ENCODE results near the gene BNC2. TPM values are rescaled to one million over a fixed set of nuclear protein-coding genes. Genes with fewer than 3 reads are reported as not detected.

Gene BNC2
- total and polyA plus RNA-seq, 4 donors: 3.1 to 51.2 (median 16.9) TPM

DNA sequence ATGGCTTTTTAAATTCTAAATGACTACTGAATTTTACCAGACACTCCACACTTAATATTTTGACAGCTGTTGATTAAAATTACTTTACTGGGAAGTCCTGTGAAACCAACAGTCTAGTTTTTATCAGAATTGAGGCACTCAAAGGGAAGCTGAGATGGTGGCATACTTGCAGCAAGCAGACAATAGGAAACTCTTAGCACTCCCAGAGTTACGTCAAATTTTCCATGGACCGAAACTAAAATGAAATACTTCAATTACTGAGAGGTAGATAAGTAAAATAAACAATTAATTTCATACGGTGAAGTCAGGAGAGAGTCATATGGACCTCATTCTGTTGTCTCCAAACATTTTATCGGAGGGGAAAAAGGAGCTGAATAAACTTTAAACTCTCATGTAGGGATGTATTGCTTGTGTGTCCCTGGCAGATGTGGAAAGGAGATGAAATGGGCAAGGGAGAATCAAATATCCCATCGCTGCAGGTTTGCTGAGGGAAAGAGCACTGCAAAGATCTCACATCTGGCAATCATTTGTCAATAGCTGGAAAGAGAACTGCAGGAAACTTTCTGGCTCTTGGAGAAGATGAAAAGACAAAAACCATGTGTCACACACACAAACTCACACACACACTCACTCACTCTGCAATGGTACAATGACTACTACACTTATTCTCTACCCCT lies 189.4 kb downstream of the BNC2 start:
- Histone ChIP-seq H3K36me3 (ENCODE audit: control insufficient read depth, insufficient read depth, low read length) (no peaks in the 10 kb centered on the region), H3K27me3 (ENCODE audit: control insufficient read depth, insufficient read depth, low read length) (no peaks in the 10 kb centered on the region), H3K27ac (ENCODE audit: low read depth, low read length) (peak overlapping the region; percentile 37), H3K9me3 (ENCODE audit: control insufficient read depth, insufficient read depth, low read length) (no peaks in the 10 kb centered on the region), H3K4me3 (ENCODE audit: low read depth, low read length) (no peak overlapping the region), H3K4me1 (ENCODE audit: control insufficient read depth, insufficient read depth, low read length) (no peaks in the 10 kb centered on the region)
- 78% methylated on average over 3 of the region's 5 CpGs for WGBS (ENCODE audit: insufficient coverage)
- peak in 2 of 6 donors; percentile 16 to 46 for DNase-seq (ENCODE audit: low read depth in 4 of 6, low spot score in 6 of 6)

DNA sequence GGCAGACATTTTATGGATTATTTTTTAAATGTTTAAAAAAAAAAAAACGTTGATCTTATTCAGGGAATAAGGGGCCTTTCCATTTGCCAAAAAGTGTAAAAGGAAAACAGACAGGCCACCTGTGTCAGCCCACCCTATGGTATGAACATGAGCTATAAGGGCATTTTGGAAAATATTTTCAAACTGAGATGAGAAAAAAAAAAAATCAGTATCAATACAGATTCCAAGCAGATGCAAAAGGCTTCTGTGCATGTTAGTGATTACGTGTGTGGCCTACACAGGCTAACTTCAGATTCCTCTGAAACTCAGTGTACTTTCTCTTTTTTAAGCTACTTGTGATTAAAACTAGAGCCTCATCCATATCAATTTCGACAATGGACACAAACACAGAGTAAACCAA lies 189.9 kb downstream of the BNC2 start:
- Histone ChIP-seq H3K9me3 (ENCODE audit: control insufficient read depth, insufficient read depth, low read length) (no peaks in the 10 kb centered on the region), H3K27ac (ENCODE audit: low read depth, low read length) (peak overlapping the region; percentile 37), H3K4me1 (ENCODE audit: control insufficient read depth, insufficient read depth, low read length) (no peaks in the 10 kb centered on the region), H3K4me3 (ENCODE audit: low read depth, low read length) (no peak overlapping the region), H3K36me3 (ENCODE audit: control insufficient read depth, insufficient read depth, low read length) (no peaks in the 10 kb centered on the region), H3K27me3 (ENCODE audit: control insufficient read depth, insufficient read depth, low read length) (no peaks in the 10 kb centered on the region)
- DNase-seq (ENCODE audit: low read depth in 4 of 6, low spot score in 6 of 6): no peak
- 83% methylated on average over 2 of the region's 3 CpGs for WGBS (ENCODE audit: insufficient coverage)

DNA sequence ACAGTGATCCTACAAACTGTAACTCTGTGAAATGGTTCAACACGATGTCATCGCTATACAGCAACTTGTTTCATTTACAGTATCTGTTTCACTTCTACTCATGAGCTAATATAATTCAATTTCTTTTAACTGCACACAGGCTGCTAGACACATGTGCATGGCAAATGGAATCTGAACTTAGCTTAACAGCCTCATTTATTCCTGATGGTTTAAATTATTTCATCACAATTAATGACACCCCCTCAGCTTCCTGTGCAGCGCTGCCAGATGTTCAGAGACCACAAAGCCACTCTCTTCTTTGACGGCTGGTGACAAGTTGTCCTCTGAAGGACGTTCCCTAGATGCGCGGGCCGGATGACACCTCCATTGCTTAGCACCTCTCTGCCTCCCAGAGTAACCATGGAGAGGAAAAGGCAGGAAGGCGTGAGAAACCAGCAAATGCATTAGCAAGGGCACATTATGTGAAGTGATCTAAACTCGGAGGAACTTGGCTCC lies 191.1 kb downstream of the BNC2 start:
- H3K4me3 ChIP-seq (ENCODE audit: low read depth, low read length): no peak overlapping the region
- H3K27ac ChIP-seq (ENCODE audit: low read depth, low read length): no peak overlapping the region
- no peaks in the 10 kb centered on the region for H3K4me1 ChIP-seq (ENCODE audit: control insufficient read depth, insufficient read depth, low read length)
- DNase-seq (ENCODE audit: low read depth in 4 of 6, low spot score in 6 of 6): peak in 1 of 6 donors; percentile 72
- H3K27me3 ChIP-seq (ENCODE audit: control insufficient read depth, insufficient read depth, low read length): no peaks in the 10 kb centered on the region
- no peaks in the 10 kb centered on the region for H3K36me3 ChIP-seq (ENCODE audit: control insufficient read depth, insufficient read depth, low read length)
- H3K9me3 ChIP-seq (ENCODE audit: control insufficient read depth, insufficient read depth, low read length): no peaks in the 10 kb centered on the region
- WGBS (ENCODE audit: insufficient coverage): 39% methylated on average over 6 of the region's 10 CpGs

DNA sequence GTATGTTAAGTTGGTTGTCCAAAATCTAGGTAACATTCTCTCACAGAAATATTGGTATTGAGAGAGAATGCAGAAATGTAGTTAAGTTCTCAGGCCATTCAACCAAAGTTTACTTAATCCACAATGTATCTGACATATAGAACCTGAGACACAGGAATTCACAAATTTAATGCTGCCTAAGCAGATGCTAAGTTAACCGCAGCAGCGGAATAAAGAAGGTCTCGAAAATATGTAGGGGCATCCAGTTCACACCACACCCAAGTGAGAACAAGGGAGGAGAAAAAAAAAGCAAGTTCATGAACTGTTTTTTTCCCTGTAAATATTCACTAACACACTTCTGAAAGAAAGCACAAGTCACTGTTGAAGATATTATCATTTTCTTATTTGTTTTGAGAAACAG lies 194.0 kb downstream of the BNC2 start:
- Histone ChIP-seq H3K27me3 (ENCODE audit: control insufficient read depth, insufficient read depth, low read length) (no peaks in the 10 kb centered on the region), H3K36me3 (ENCODE audit: control insufficient read depth, insufficient read depth, low read length) (no peaks in the 10 kb centered on the region), H3K4me1 (ENCODE audit: control insufficient read depth, insufficient read depth, low read length) (no peaks in the 10 kb centered on the region), H3K4me3 (ENCODE audit: low read depth, low read length) (no peak overlapping the region), H3K27ac (ENCODE audit: low read depth, low read length) (no peak overlapping the region), H3K9me3 (ENCODE audit: control insufficient read depth, insufficient read depth, low read length) (no peaks in the 10 kb centered on the region)
- no peak for DNase-seq (ENCODE audit: low read depth in 4 of 6, low spot score in 6 of 6)
- WGBS (ENCODE audit: insufficient coverage): no CpG with 5 or more reads among the region's 3 CpGs

DNA sequence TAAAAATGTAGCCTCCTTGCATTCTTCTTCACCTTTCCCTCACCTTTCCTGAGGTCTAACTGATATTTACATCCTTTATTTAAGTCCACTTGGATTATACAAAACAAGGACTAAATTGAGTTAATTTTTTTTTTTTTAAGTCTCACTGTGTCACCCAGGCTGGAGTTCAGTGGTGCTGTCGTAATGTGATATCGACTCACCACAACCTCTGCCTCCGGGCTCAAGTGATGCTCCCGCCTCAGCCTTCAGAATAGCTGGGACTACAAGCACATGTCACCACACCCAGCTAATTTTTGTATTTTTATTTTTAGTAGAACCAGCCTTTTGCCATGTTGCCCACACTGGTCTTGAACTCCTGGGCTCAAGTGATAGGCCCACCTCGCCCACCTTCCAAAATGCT lies 195.3 kb downstream of the BNC2 start:
- DNase-seq (ENCODE audit: low read depth in 4 of 6, low spot score in 6 of 6): no peak
- H3K4me1 ChIP-seq (ENCODE audit: control insufficient read depth, insufficient read depth, low read length): no peaks in the 10 kb centered on the region
- H3K36me3 ChIP-seq (ENCODE audit: control insufficient read depth, insufficient read depth, low read length): no peaks in the 10 kb centered on the region
- no peak overlapping the region for H3K4me3 ChIP-seq (ENCODE audit: low read depth, low read length)
- no peaks in the 10 kb centered on the region for H3K9me3 ChIP-seq (ENCODE audit: control insufficient read depth, insufficient read depth, low read length)
- no peak overlapping the region for H3K27ac ChIP-seq (ENCODE audit: low read depth, low read length)
- no peaks in the 10 kb centered on the region for H3K27me3 ChIP-seq (ENCODE audit: control insufficient read depth, insufficient read depth, low read length)
- no CpG with 5 or more reads among the region's 5 CpGs for WGBS (ENCODE audit: insufficient coverage)

DNA sequence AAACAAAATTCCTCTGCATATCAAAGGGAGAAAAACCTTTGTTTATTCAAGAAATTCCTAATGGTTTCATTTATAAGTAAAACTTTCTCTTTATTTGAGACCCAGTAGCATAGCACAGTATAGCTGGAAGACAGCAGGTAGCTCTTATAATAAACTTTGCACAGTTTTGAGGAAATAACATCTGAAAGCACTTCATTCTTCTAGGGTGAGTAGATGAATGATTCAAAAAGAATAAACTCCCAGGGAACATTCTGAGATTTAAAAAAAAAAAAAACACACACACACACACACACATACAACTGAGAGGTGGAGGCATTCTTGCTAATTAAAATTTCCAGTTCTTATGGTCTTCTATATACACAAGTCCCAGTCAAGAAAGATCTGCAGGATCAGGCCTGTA lies 197.3 kb downstream of the BNC2 start:
- H3K36me3 ChIP-seq (ENCODE audit: control insufficient read depth, insufficient read depth, low read length): no peaks in the 10 kb centered on the region
- no peaks in the 10 kb centered on the region for H3K9me3 ChIP-seq (ENCODE audit: control insufficient read depth, insufficient read depth, low read length)
- no peaks in the 10 kb centered on the region for H3K4me1 ChIP-seq (ENCODE audit: control insufficient read depth, insufficient read depth, low read length)
- H3K27ac ChIP-seq (ENCODE audit: low read depth, low read length): no peak overlapping the region
- no peak for DNase-seq (ENCODE audit: low read depth in 4 of 6, low spot score in 6 of 6)
- no peaks in the 10 kb centered on the region for H3K27me3 ChIP-seq (ENCODE audit: control insufficient read depth, insufficient read depth, low read length)
- no peak overlapping the region for H3K4me3 ChIP-seq (ENCODE audit: low read depth, low read length)

DNA sequence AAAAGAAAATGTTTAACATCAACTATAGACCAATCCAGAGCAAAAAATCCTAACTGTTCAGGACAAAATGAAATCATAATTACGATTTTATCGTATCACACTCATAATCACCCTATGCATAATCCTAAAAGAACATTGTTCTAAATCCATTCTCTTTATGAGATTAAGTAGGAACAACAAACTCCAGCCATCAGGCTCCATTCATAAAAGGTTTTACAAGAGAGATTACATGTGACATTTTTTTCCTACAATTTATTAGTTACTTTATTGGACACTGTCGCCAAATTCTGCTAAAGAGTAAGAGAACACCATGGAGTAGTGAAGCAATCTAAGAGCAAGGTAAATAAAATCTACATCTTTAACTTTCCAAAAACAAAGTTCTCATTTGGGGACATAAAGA lies 198.0 kb downstream of the BNC2 start:
- no CpG with 5 or more reads among the region's 3 CpGs for WGBS (ENCODE audit: insufficient coverage)
- no peaks in the 10 kb centered on the region for H3K4me1 ChIP-seq (ENCODE audit: control insufficient read depth, insufficient read depth, low read length)
- no peaks in the 10 kb centered on the region for H3K9me3 ChIP-seq (ENCODE audit: control insufficient read depth, insufficient read depth, low read length)
- no peak overlapping the region for H3K4me3 ChIP-seq (ENCODE audit: low read depth, low read length)
- no peak overlapping the region for H3K27ac ChIP-seq (ENCODE audit: low read depth, low read length)
- no peaks in the 10 kb centered on the region for H3K36me3 ChIP-seq (ENCODE audit: control insufficient read depth, insufficient read depth, low read length)
- no peak for DNase-seq (ENCODE audit: low read depth in 4 of 6, low spot score in 6 of 6)
- H3K27me3 ChIP-seq (ENCODE audit: control insufficient read depth, insufficient read depth, low read length): no peaks in the 10 kb centered on the region

DNA sequence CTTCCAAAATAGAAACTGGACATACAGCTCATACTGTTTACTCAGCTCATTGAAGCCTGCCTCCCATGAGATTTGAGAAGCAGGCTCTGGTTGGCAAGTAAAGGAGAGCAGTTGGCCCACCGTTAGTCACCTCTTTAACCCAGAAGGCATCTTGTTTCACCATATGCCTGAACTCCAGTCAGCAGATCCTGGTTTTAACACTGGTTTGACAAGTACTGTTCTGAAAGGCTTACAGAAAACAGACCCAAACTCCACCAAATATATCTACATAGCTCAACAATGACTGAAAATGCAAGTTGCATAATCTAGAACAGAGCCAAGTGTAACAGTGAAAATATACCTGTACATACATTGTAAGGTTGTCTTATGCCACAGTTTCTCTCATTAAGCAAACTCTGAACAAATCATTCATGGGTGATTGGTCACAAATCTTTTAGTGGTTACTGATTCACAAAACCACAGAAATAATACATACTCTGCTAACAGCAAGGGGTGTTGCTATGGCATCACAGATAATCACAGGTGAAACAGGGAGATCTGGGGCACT lies 198.8 kb downstream of the BNC2 start:
- DNase-seq (ENCODE audit: low read depth in 4 of 6, low spot score in 6 of 6): no peak
- Histone ChIP-seq H3K27ac (ENCODE audit: low read depth, low read length) (no peak overlapping the region), H3K4me1 (ENCODE audit: control insufficient read depth, insufficient read depth, low read length) (no peaks in the 10 kb centered on the region), H3K27me3 (ENCODE audit: control insufficient read depth, insufficient read depth, low read length) (no peaks in the 10 kb centered on the region), H3K9me3 (ENCODE audit: control insufficient read depth, insufficient read depth, low read length) (no peaks in the 10 kb centered on the region), H3K36me3 (ENCODE audit: control insufficient read depth, insufficient read depth, low read length) (no peaks in the 10 kb centered on the region), H3K4me3 (ENCODE audit: low read depth, low read length) (no peak overlapping the region)
- 78% methylated on average over 1 of the region's 1 CpG for WGBS (ENCODE audit: insufficient coverage)

DNA sequence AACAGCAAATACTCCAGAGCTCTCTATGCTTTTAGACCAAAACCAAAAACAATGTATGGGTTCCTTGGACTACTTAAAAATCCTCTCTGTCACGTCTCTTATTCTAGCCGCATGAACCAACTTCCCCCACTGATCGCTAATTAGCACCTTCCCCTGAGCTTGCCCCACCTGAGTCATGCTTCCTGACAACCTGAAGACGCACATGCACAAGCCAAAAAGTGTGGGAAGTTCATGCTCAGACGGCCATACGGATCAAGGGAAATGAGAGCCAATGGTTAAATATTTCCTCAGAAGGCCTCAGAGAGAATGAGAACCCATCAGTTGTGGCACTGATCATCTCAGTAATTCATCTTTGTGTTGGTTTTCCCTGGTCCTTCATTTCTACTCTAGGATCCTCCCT lies 199.7 kb downstream of the BNC2 start:
- H3K36me3 ChIP-seq (ENCODE audit: control insufficient read depth, insufficient read depth, low read length): no peaks in the 10 kb centered on the region
- no peaks in the 10 kb centered on the region for H3K4me1 ChIP-seq (ENCODE audit: control insufficient read depth, insufficient read depth, low read length)
- no peaks in the 10 kb centered on the region for H3K27me3 ChIP-seq (ENCODE audit: control insufficient read depth, insufficient read depth, low read length)
- WGBS (ENCODE audit: insufficient coverage): 100% methylated on average over 5 of the region's 6 CpGs
- H3K9me3 ChIP-seq (ENCODE audit: control insufficient read depth, insufficient read depth, low read length): no peaks in the 10 kb centered on the region
- H3K4me3 ChIP-seq (ENCODE audit: low read depth, low read length): no peak overlapping the region
- no peak overlapping the region for H3K27ac ChIP-seq (ENCODE audit: low read depth, low read length)
- no peak for DNase-seq (ENCODE audit: low read depth in 4 of 6, low spot score in 6 of 6)

DNA sequence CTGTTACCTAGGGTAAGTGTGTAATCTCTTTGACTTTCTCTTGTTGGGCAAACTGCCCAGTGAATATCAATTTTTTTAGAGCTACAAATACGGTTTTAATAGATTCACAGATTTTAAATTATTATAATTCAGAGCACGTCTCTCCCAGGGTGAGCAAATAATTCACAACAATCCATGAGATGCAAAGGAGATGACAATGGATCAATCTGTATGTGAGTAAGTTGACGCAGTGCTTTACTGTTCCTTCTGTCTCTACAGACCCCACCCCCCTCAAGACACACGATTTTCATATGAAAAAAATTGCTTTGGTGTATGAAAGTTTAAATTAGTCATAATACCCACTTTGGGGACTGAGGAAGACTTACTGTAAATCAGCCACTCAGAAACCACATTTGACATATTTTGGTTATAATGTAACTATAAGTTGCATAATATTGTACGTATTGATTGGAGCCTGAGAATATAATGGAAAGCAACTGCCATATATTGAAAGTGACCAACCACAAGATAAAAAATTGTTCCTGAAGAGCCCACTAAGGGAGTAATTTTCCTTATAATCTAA lies 201.7 kb downstream of the BNC2 start:
- Histone ChIP-seq H3K27me3 (ENCODE audit: control insufficient read depth, insufficient read depth, low read length) (no peaks in the 10 kb centered on the region), H3K9me3 (ENCODE audit: control insufficient read depth, insufficient read depth, low read length) (no peaks in the 10 kb centered on the region), H3K27ac (ENCODE audit: low read depth, low read length) (no peak overlapping the region), H3K4me3 (ENCODE audit: low read depth, low read length) (no peak overlapping the region), H3K36me3 (ENCODE audit: control insufficient read depth, insufficient read depth, low read length) (no peaks in the 10 kb centered on the region), H3K4me1 (ENCODE audit: control insufficient read depth, insufficient read depth, low read length) (no peaks in the 10 kb centered on the region)
- no CpG with 5 or more reads among the region's 5 CpGs for WGBS (ENCODE audit: insufficient coverage)
- DNase-seq (ENCODE audit: low read depth in 4 of 6, low spot score in 6 of 6): no peak

All from spinal cord (tissue), 10 donors.